K562 (cell line): ENCODE data around the gene RAD23B. TPM values are rescaled to one million over a fixed set of nuclear protein-coding genes. Genes with fewer than 3 reads are reported as not detected.

Source experiments
- ATAC-seq: fragments of 200-7000 bp; cut with Tn5 transposase; 3 replicates; pipeline ENCODE4 v1.9.1; 2020; ENCODE audit warnings: moderate library complexity
- BruUV-seq: library from RNA; stranded (reverse); fragments of 400-500 nt; replicated peaks from 2 replicates; lab custom pipeline; 2021; lab: Mats Ljungman, UMichigan
- CTCF ChIA-PET: fragments of 300-600 bp; formaldehyde crosslinking; extraction: SDS; loops from one replicate; lab custom pipeline; 2021; ENCODE audit warnings: low intra/inter-chr PET ratio; lab: Yijun Ruan, JAX
- POLR2A ChIA-PET: fragments of 300-600, 350-650 bp; sonication (Branson Sonifier 250); formaldehyde crosslinking; extraction: SDS; loops from one replicate; lab custom pipeline; 2021; ENCODE audit warnings: antibody characterized with exemption, inconsistent platforms; lab: Yijun Ruan, JAX
- DNase-seq, 4 experiments: peaks; one replicate each; pipeline versions ENCODE4 v3.0.0 to v3.0.0-alpha.2; 2011 to 2018; ENCODE audit warnings: low spot score in 3 of 4, mixed read lengths in 3 of 4; ENCODE audit errors: extremely low read depth in 1 of 4
- FAIRE-seq: peaks from 2 replicates; lab custom pipeline; 2011; peaks lifted over from hg19 to GRCh38; lab: Jason Lieb, UNC
- H2AFZ ChIP-seq: 2 replicates; pipeline ENCODE4 v1.6.0; 2011; ENCODE audit warnings: low read depth, low read length, control low read depth, inconsistent platforms
- H3K27ac ChIP-seq: fragments of 200-600 bp; 3 replicates; pipeline ENCODE4 v1.8.0; 2011; ENCODE audit warnings: low read depth, mild to moderate bottlenecking, control low read depth, inconsistent platforms, low read length, moderate library complexity, mixed read lengths; ENCODE audit errors: extremely low read depth
- H3K27me3 ChIP-seq, 2 experiments: fragments of 300-600 bp in 1 of 2; 2 replicates in 1 of 2; 3 replicates in 1 of 2; pipeline versions ENCODE4 v1.6.0 to v1.8.0; 2011; ENCODE audit warnings: inconsistent platforms in 2 of 2, low read length in 2 of 2, mild to moderate bottlenecking in 1 of 2, mixed read lengths in 1 of 2, moderate library complexity in 1 of 2; ENCODE audit not compliant: control insufficient read depth in 2 of 2, insufficient read depth in 2 of 2
- H3K36me3 ChIP-seq: fragments of 300-600 bp; 3 replicates; pipeline ENCODE4 v1.8.0; 2011; ENCODE audit warnings: mild to moderate bottlenecking, low read length, inconsistent platforms; ENCODE audit not compliant: control insufficient read depth, insufficient read depth
- H3K4me1 ChIP-seq, 2 experiments: fragments of 200-600 bp in 1 of 2; replicated peaks in 1 of 2; 2 replicates in 1 of 2; 3 replicates in 1 of 2; pipeline versions ENCODE4 v1.5.1 to v1.8.0; 2011; ENCODE audit warnings: inconsistent platforms in 2 of 2, low read length in 2 of 2, mild to moderate bottlenecking in 1 of 2, mixed read lengths in 1 of 2, moderate library complexity in 1 of 2; ENCODE audit not compliant: control insufficient read depth in 2 of 2, insufficient read depth in 2 of 2
- H3K4me2 ChIP-seq: 2 replicates; pipeline ENCODE4 v1.6.1; 2011; ENCODE audit warnings: low read length, control low read depth, inconsistent platforms, mixed read lengths; ENCODE audit not compliant: insufficient read depth
- H3K4me3 ChIP-seq: fragments of 200-600 bp; sonication (generic), shearing (Covaris generic); 2 replicates; pipeline ENCODE4 v1.5.1; 2016; ENCODE audit warnings: control low read depth, inconsistent platforms
- H3K79me2 ChIP-seq: fragments of 200-600 bp; 3 replicates; pipeline ENCODE4 v1.8.0; 2011; ENCODE audit warnings: low read length, inconsistent platforms; ENCODE audit not compliant: control insufficient read depth, insufficient read depth
- H3K9ac ChIP-seq, 2 experiments: 2 replicates each; pipeline versions ENCODE4 v1.6.0 to v1.6.1; 2011; ENCODE audit warnings: low read depth in 2 of 2, low read length in 2 of 2, control low read depth in 1 of 2, inconsistent platforms in 1 of 2, mild to moderate bottlenecking in 1 of 2, mixed read lengths in 1 of 2; ENCODE audit not compliant: insufficient read depth in 1 of 2
- H3K9me1 ChIP-seq: one replicate; pipeline ENCODE4 v1.6.0; 2011; ENCODE audit warnings: inconsistent platforms, mild to moderate bottlenecking, low read length, moderate library complexity; ENCODE audit not compliant: control insufficient read depth, insufficient read depth
- H3K9me3 ChIP-seq: replicated peaks from 2 replicates; pipeline ENCODE4 v1.5.1; 2011; ENCODE audit warnings: low read depth, low read length, inconsistent platforms; ENCODE audit not compliant: control insufficient read depth, insufficient read depth
- H4K20me1 ChIP-seq: replicated peaks from 2 replicates; pipeline ENCODE4 v1.6.1; 2011; ENCODE audit warnings: low read length, inconsistent platforms, mixed read lengths; ENCODE audit not compliant: control insufficient read depth, insufficient read depth
- NUFIP1 ChIP-seq: fragments of 450-650 bp; IDR thresholded peaks from 2 replicates; pipeline ENCODE4 v1.6.1; 2018; ENCODE audit not compliant: partially characterized antibody
- PPARD ChIP-seq: fragments of 250-450 bp; sonication (Bioruptor Pico); IDR thresholded peaks from 2 replicates; pipeline ENCODE4 v1.8.0; 2022; ENCODE audit warnings: inconsistent platforms, mild to moderate bottlenecking, moderate library complexity
- STAG1 ChIP-seq: sonication (generic); formaldehyde crosslinking; IDR thresholded peaks from 2 replicates; pipeline ENCODE4 v1.5.0; 2020; ENCODE audit warnings: missing genetic modification reagents, borderline replicate concordance
- TEAD1 ChIP-seq, 2 experiments: fragments of 450-650 bp in 1 of 2; sonication (generic) in 1 of 2; formaldehyde crosslinking; IDR thresholded peaks; 2 replicates each; pipeline versions ENCODE4 v1.4.0 to v1.8.0; 2020 to 2022; ENCODE audit warnings: mild to moderate bottlenecking in 2 of 2, missing genetic modification reagents in 1 of 2
- ZC3H8 ChIP-seq: fragments of 450-650 bp; IDR thresholded peaks from 2 replicates; pipeline ENCODE4 v1.6.1; 2017
- WGBS: fragments of 100-300 bp; shearing (Covaris generic); methylation state at CpG from one replicate; pipeline ENCODE4 v1.1.6; 2016; ENCODE audit warnings: low coverage, mixed read lengths; ENCODE audit not compliant: insufficient coverage; ENCODE audit errors: missing lambda C conversion rate; 5-methylcytosine and 5-hydroxymethylcytosine counted together
- in situ Hi-C: fragments of 300-500 bp; cut with MboI; formaldehyde crosslinking; loops from 4 replicates; pipeline ENCODE4 v1.15.0; 2018; ENCODE audit warnings: inconsistent platforms, mixed read lengths
- intact Hi-C: fragments of 100-400 bp; cut with micrococcal nuclease; formaldehyde crosslinking; loops from 2 replicates; pipeline ENCODE4 v1.14.2; 2022
- polyA plus RNA-seq, 8 experiments: library from polyadenylated mRNA; depleted of rRNA in 4 of 8; stranded (reverse) in 5 of 8; unstranded in 3 of 8; fragments of >200 nt; fragmentation: Nextera tagmentation in 2 of 8; fragmentation: Illumina TruSeq in 1 of 8; extraction: Ambion mirVana in 2 of 8; extraction: Trizol in 1 of 8; gene quantifications; 2 replicates each; pipeline versions ENCODE4 v1.2.1 to v1.2.3, GENCODE V29; 2011 to 2014; ENCODE audit warnings: inconsistent platforms in 1 of 8, missing spikeins in 1 of 8
- total RNA-seq, 7 experiments: library from RNA; depleted of rRNA in 6 of 7; stranded (reverse); fragments of >200 nt in 6 of 7; fragmentation: Illumina TruSeq in 2 of 7; extraction: Trizol in 2 of 7; gene quantifications; 2 replicates each; pipeline versions ENCODE4 v1.2.1 to v1.2.3, GENCODE V29; 2011 to 2021; ENCODE audit warnings: low replicate concordance in 1 of 7
- TF ChIP-seq, protein P1 (sequence below): fragments of 250-450 bp; sonication (Bioruptor Pico); IDR thresholded peaks from 2 replicates; pipeline ENCODE4 v1.4.0; 2020

Gene RAD23B
- total and polyA plus RNA-seq, 9 of the 15 experiments (the other 6 are each of a cell fraction or from before 2014, with no cell fraction given), result 14.5 to 184 (median 114) TPM

DNA sequence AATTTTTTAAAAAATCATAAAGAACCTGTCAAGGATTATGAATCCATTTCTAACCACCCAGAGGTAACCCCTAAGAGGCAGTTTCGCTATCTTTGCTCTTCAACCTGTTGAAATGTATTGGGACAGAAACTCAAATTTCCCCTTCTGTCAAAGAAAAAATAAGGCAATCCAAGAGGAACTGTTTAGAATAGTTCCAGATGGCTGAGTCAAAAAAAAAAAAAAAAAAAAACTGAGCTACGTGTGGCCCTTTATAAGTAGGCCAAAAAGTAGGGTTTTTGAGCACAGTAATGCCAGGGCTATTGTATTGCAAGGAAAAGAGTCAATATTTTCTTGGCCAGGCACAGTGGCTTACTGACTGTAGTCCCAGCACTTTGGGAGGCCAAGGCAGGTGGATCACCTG, 94.9 kb downstream of the RAD23B start:
- no peaks in the 10 kb centered on the region for H3K4me1 ChIP-seq
- WGBS, result 0% methylated on average over 1 of the region's 2 CpGs
- BruUV-seq, result no TSS peak
- no peaks in the 10 kb centered on the region for H3K36me3 ChIP-seq
- no peak overlapping the region for H3K4me2 ChIP-seq
- H4K20me1 ChIP-seq, result no peaks in the 10 kb centered on the region
- H3K9me1 ChIP-seq, result no peaks in the 10 kb centered on the region
- H3K27ac ChIP-seq, result no peak overlapping the region
- H3K9me3 ChIP-seq, result no peaks in the 10 kb centered on the region
- in situ Hi-C loops, result no loop called here
- no peak for DNase-seq
- POLR2A ChIA-PET, result no interaction called here
- no peak overlapping the region for H3K9ac ChIP-seq
- TF ChIP-seq PPARD (CRISPR knock-in tag) (no peak), STAG1 (no peak), TEAD1 (CRISPR knock-in tag; IDR thresholded peaks at IDR 0.05) (no peak), ZC3H8 (no peak), NUFIP1 (no peak)
- TF ChIP-seq, protein P1, sequence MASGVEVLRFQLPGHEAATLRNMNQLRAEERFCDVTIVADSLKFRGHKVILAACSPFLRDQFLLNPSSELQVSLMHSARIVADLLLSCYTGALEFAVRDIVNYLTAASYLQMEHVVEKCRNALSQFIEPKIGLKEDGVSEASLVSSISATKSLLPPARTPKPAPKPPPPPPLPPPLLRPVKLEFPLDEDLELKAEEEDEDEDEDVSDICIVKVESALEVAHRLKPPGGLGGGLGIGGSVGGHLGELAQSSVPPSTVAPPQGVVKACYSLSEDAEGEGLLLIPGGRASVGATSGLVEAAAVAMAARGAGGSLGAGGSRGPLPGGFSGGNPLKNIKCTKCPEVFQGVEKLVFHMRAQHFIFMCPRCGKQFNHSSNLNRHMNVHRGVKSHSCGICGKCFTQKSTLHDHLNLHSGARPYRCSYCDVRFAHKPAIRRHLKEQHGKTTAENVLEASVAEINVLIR (CRISPR knock-in tag), result no peak
- TF ChIP-seq, all 486 proteins: peak for 0
- intact Hi-C loops, result no loop called here
- FAIRE-seq (no peak), ATAC-seq (no peak)
- no peak overlapping the region for H2AFZ ChIP-seq
- H3K79me2 ChIP-seq, result no peaks in the 10 kb centered on the region
- no peak overlapping the region for H3K4me3 ChIP-seq
- CTCF ChIA-PET, result no interaction called here
- H3K27me3 ChIP-seq, result peaks cover 7 to 21% of the 10 kb centered on the region in 2 experiments; a peak in 4 of 5 replicates

Other genes with a start within 250 kb of the RAD23B start
- gene KLF4, start 206.5 kb downstream of the RAD23B start, total RNA-seq (2014; rRNA removed), result 0.24 and 0.27 TPM in 2 replicates
- 0.22 and 0.26 TPM in 2 replicates for gene KLF4, start 206.5 kb downstream of the RAD23B start, total RNA-seq (2014; rRNA removed; fragmentation: Illumina TruSeq; extraction: Trizol)
- 0.11 and 0.23 TPM in 2 replicates for gene KLF4, start 206.5 kb downstream of the RAD23B start, total RNA-seq (2015; rRNA removed; fragmentation: Illumina TruSeq; extraction: Trizol)
- 0.95 and 1.0 TPM in 2 replicates for gene KLF4, start 206.5 kb downstream of the RAD23B start, total RNA-seq (2021)
- 0.08 and 0.29 TPM in 2 replicates for gene KLF4, start 206.5 kb downstream of the RAD23B start, polyA plus RNA-seq (2011; rRNA removed)
- 0.24 and 0.30 TPM in 2 replicates for gene KLF4, start 206.5 kb downstream of the RAD23B start, polyA plus RNA-seq (2014; fragmentation: Illumina TruSeq; extraction: Trizol)
- gene KLF4, start 206.5 kb downstream of the RAD23B start, polyA plus RNA-seq (2014; fragmentation: Nextera tagmentation; extraction: Ambion mirVana), result under 1 TPM; 0.04 to 0.07 TPM
- gene KLF4, start 206.5 kb downstream of the RAD23B start, polyA plus RNA-seq (2014; rRNA removed), result 0.09 and 0.57 TPM in 2 replicates